Tongue (tissue), 2 donors: ENCODE data around the gene HDAC4. TPM values are rescaled to one million over a fixed set of nuclear protein-coding genes. Genes with fewer than 3 reads are reported as not detected.

Experiments
- DNase-seq: peaks from one replicate; pipeline ENCODE4 v3.0.0-alpha.2; 2015
- total RNA-seq: library from RNA; depleted of rRNA; stranded (reverse); fragments of >200 nt; gene quantifications from one replicate; pipeline ENCODE4 v1.2.3, GENCODE V29; 2014

The HDAC4 gene
- total RNA-seq, 1 donor from 2014 or later, result 34.2 TPM

- no peak for DNase-seq
Observed at GRCh38 chr2:239139566-239139965, 261.3 kb downstream of the HDAC4 start.

- DNase-seq, result no peak
Observed at GRCh38 chr2:239139101-239139500, 261.7 kb downstream of the HDAC4 start.

GRCh38 chr2:239138610-239139009, 262.2 kb downstream of the HDAC4 start:
- no peak for DNase-seq

GRCh38 chr2:239137898-239138283, 262.9 kb downstream of the HDAC4 start:
- DNase-seq, result no peak

- DNase-seq, result no peak
Observed at GRCh38 chr2:239137165-239137897, 263.5 kb downstream of the HDAC4 start.

- DNase-seq, result no peak
Observed at GRCh38 chr2:239136762-239137161, 264.1 kb downstream of the HDAC4 start.

GRCh38 chr2:239136203-239136602, 264.6 kb downstream of the HDAC4 start:
- no peak for DNase-seq

GRCh38 chr2:239135531-239135930, 265.3 kb downstream of the HDAC4 start:
- no peak for DNase-seq

- no peak for DNase-seq
Observed at GRCh38 chr2:239133945-239134570, 266.8 kb downstream of the HDAC4 start.

GRCh38 chr2:239132786-239133185, 268.0 kb downstream of the HDAC4 start:
- no peak for DNase-seq

- no peak for DNase-seq
Observed at GRCh38 chr2:239132156-239132709, 268.6 kb downstream of the HDAC4 start.

- no peak for DNase-seq
Observed at GRCh38 chr2:239131521-239131920, 269.3 kb downstream of the HDAC4 start.

- no peak for DNase-seq
Observed at GRCh38 chr2:239130786-239131325, 270.0 kb downstream of the HDAC4 start.

- no peak for DNase-seq
Observed at GRCh38 chr2:239130041-239130440, 270.8 kb downstream of the HDAC4 start.

GRCh38 chr2:239129147-239129920, 271.5 kb downstream of the HDAC4 start:
- DNase-seq, result no peak

GRCh38 chr2:239128706-239129105, 272.1 kb downstream of the HDAC4 start:
- no peak for DNase-seq

GRCh38 chr2:239127513-239127912, 273.3 kb downstream of the HDAC4 start:
- DNase-seq, result no peak

GRCh38 chr2:239125726-239126675, 274.8 kb downstream of the HDAC4 start:
- DNase-seq, result no peak

- no peak for DNase-seq
Observed at GRCh38 chr2:239124152-239124899, 276.5 kb downstream of the HDAC4 start.

- DNase-seq, result peak; percentile 88
Observed at GRCh38 chr2:239122421-239123110, 278.3 kb downstream of the HDAC4 start.
